Upper lobe of right lung (tissue), 1 donor: ENCODE data around the gene CEMIP2. TPM values are rescaled to one million over a fixed set of nuclear protein-coding genes. Genes with fewer than 3 reads are reported as not detected.

Experiments used
- ATAC-seq: fragments of 200-7000 bp; cut with Tn5 transposase; one replicate; pipeline ENCODE4 v1.9.1; 2020; ENCODE audit warnings: mild to moderate bottlenecking, moderate library complexity
- DNase-seq: peaks from one replicate; pipeline ENCODE4 v3.0.0-alpha.2; 2020
- H3K27ac ChIP-seq: fragments of 200-600 bp; one replicate; pipeline ENCODE4 v1.8.0; 2022
- H3K27me3 ChIP-seq: fragments of 200-600 bp; one replicate; pipeline ENCODE4 v1.8.0; 2022; ENCODE audit warnings: mild to moderate bottlenecking
- H3K36me3 ChIP-seq: fragments of 200-600 bp; one replicate; pipeline ENCODE4 v1.8.0; 2022
- H3K4me1 ChIP-seq: fragments of 200-600 bp; one replicate; pipeline ENCODE4 v1.8.0; 2022
- H3K4me3 ChIP-seq: fragments of 200-600 bp; one replicate; pipeline ENCODE4 v1.8.0; 2022; ENCODE audit warnings: mild to moderate bottlenecking
- H3K9me3 ChIP-seq: fragments of 200-600 bp; one replicate; pipeline ENCODE4 v1.8.0; 2022
- CTCF ChIP-seq: fragments of 200-600 bp; IDR thresholded peaks from one replicate; pipeline ENCODE4 v1.8.0; 2022; ENCODE audit warnings: antibody characterized with exemption
- intact Hi-C: fragments of 100-400 bp; cut with DNase I; formaldehyde crosslinking; loops from one replicate; pipeline ENCODE4 v1.11.0; 2022
- total RNA-seq: library from RNA; stranded (reverse); fragmentation: NEBNext Ultra II Directional; extraction: Animal tissue kit (Norgen Biotek cat#: 25700); gene quantifications from one replicate; pipeline ENCODE4 v1.2.1, GENCODE V29; 2021
- donor health status: DM: no; HTN: yes; CAD: no; lungs with severe emphysema.

CEMIP2 gene
- total RNA-seq, 1 donor from 2014 or later: 219 TPM

DNA sequence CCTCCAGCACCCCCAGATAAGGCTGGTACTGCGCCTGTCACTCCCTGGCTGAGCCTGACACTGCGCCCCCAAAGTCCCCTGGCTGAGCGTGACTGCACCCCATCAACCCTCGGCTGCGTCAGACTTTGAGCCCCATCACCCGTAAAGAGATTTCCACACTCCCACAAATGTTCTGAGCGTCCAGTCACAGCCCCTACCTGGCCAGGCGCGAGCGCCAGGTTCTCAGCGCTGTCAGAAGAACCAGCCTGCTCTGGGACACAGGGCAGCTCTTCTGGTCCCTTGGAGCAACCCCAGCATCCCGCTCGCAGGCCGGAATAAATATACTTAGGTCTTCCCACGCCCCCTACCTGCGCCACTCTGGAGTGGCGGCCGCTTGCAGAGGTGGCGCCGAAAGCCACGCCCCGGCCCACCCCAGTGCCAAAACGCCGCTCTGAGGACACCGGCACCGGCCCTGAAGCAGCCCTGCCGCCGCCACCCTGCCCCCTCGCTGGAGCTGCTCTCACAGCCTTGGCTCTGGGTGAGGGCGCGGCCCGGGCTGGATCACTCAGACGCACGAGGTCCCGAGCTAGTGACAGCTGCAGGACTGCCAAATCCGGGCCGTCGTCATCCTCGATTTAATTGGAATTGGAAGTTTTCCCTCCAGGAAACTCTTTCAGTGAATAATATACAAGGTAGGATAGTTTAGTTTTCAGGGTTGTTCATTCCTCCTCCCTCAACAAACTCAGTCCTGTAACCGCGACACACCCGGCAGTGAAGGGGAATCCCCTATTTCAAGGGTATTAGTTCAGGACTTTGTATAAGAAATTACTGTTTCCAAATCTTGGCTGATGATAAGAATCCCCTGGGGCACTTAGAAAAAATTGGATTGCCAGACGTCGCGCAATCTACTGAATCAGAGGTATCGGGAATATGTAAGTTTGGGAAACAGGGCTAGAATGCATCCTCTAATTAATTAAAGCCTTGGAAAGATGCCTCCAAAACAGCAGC, 1.2 kb upstream of the CEMIP2 start:
- Histone ChIP-seq H3K4me3 (peak overlapping the region; percentile 83), H3K4me1 (peaks cover 16% of the 10 kb centered on the region), H3K36me3 (no peaks in the 10 kb centered on the region), H3K27ac (peak overlapping the region; percentile 94), H3K9me3 (no peaks in the 10 kb centered on the region), H3K27me3 (no peaks in the 10 kb centered on the region)
- DNase-seq (peak; percentile 95), ATAC-seq (peak; percentile 76)
- intact Hi-C loops: no loop called here
- TF ChIP-seq CTCF: peak; percentile 10

GRCh38 chr9:71767776-71768321, 464 bp downstream of the CEMIP2 start:
- TF ChIP-seq CTCF: no peak
- Histone ChIP-seq H3K27ac (peak overlapping the region; percentile 94), H3K36me3 (no peaks in the 10 kb centered on the region), H3K27me3 (no peaks in the 10 kb centered on the region), H3K9me3 (no peaks in the 10 kb centered on the region), H3K4me1 (peaks cover 30% of the 10 kb centered on the region), H3K4me3 (peak overlapping the region; percentile 83)
- DNase-seq: peak; percentile 66
- no peak for ATAC-seq
- intact Hi-C loops: no loop called here

DNA sequence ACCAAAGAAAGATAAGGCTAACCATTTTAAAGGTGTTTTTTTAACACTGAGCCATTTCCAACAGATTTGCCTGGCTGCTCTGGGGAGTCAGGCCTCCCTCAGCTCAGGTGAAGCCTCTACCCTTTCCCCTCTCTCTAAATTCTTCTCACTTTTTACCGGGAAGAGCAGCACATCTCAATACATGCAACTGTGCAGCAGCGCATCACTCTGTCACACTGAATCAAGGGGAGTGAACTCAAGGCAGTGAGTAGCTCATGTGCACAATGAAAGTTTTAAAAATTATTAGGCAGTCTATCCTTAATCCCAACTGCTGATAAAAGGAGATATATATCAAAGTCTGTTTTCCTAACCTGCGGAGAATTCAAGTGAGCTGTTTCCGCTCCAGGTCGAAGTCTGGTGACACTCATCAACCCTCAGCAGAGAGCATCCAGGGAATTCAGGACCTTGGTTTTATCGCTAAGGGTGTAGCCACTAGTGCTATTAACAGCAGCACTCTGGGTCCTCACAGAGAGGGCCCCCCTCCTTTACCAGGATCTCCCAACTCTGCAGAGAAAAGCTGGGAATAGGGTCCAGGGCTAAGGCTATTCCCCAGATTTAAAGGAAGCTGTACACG, 1.0 kb downstream of the CEMIP2 start:
- no peaks in the 10 kb centered on the region for H3K9me3 ChIP-seq
- no peaks in the 10 kb centered on the region for H3K27me3 ChIP-seq
- TF ChIP-seq CTCF: no peak
- DNase-seq: no peak
- no peaks in the 10 kb centered on the region for H3K36me3 ChIP-seq
- H3K27ac ChIP-seq: peak overlapping the region; percentile 94
- H3K4me1 ChIP-seq: peaks cover 36% of the 10 kb centered on the region
- no peak for ATAC-seq
- peak overlapping the region; percentile 83 for H3K4me3 ChIP-seq
- intact Hi-C loops: no loop called here

DNA sequence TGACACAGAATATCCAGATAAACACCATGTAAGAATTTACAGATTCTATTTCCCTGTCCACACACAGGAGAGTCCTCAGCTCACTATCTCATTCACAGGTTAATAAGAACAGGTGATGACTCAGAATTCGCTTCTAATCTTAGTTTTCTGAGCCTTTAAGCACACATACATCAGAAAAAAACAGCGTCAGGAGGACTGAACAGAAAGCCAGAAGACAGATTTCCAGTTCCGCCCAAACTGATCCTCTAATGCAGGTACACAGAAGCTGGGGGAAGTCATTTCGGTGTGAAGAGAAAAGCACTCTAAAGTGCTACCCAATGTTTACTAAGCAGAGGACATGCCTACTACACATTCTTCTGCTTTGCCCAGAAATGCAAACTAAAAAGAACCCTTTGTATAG, 1.6 kb downstream of the CEMIP2 start:
- H3K36me3 ChIP-seq: no peaks in the 10 kb centered on the region
- no peaks in the 10 kb centered on the region for H3K9me3 ChIP-seq
- no peak for ATAC-seq
- no peaks in the 10 kb centered on the region for H3K27me3 ChIP-seq
- TF ChIP-seq CTCF: no peak
- peak overlapping the region; percentile 94 for H3K27ac ChIP-seq
- DNase-seq: no peak
- intact Hi-C loops: no loop called here
- peak overlapping the region; percentile 83 for H3K4me3 ChIP-seq
- peaks cover 41% of the 10 kb centered on the region for H3K4me1 ChIP-seq

- no peak for ATAC-seq
- H3K4me3 ChIP-seq: peak overlapping the region; percentile 83
- no peaks in the 10 kb centered on the region for H3K27me3 ChIP-seq
- peaks cover 49% of the 10 kb centered on the region for H3K4me1 ChIP-seq
- H3K9me3 ChIP-seq: no peaks in the 10 kb centered on the region
- no peak for DNase-seq
- intact Hi-C loops: no loop called here
- peak overlapping the region; percentile 17 for H3K27ac ChIP-seq
- TF ChIP-seq CTCF: no peak
- H3K36me3 ChIP-seq: no peaks in the 10 kb centered on the region
These were observed 2.6 kb downstream of the CEMIP2 start for GRCh38 chr9:71765693-71766092.
